ENCODE data around the gene FAM131B. TPM values are rescaled to one million over a fixed set of nuclear protein-coding genes. Genes with fewer than 3 reads are reported as not detected.

The FAM131B gene
- total RNA-seq, 1 experiment from 2014 or later, result 25.3 TPM

DNA sequence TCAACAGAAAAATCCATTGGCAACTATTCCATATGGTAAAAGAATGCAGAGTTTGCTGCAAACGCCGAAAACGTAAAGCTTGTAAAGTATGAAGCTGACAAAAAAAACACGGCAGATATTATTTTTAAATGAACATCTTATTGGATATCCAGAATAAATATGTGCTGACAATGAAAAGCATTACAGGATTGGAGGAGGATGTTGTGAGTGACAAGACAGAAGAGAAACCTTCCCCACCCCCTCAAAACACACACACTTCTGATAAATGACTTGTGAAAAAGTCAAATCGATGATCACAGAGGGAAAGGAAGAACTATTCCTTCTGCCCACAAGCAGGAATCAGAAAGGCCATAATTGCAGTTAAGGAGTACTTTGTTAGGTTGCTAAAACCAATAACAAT lies 14.6 kb downstream of the FAM131B start:
- no peak for ATAC-seq
- ChIA-PET CTCF (interaction anchor here (0.5 to 3.8 kb wide), 2 partner anchors 32 to 39 kb away, joined by 3 to 12 read pairs; no protein-coding TSS in a partner anchor), POLR2A (no interaction called here)
- H3K9me3 Mint-ChIP-seq, result peaks cover 5% of the 10 kb centered on the region; the same call in 1 of the 2 replicates
- no peaks in the 10 kb centered on the region for H3K36me3 Mint-ChIP-seq
- no peak overlapping the region for H3K27ac Mint-ChIP-seq
- peaks cover 21% of the 10 kb centered on the region for H3K27me3 Mint-ChIP-seq (ENCODE audit: low read depth)
- peaks cover 36% of the 10 kb centered on the region for H3K4me1 Mint-ChIP-seq
- no peak for DNase-seq (ENCODE audit: low spot score)
- TF ChIP-seq IRF1 (CRISPR knock-in tag; IDR thresholded peaks at IDR 0.05) (no peak), FOXJ3 (CRISPR knock-in tag; IDR thresholded peaks at IDR 0.05; ENCODE audit: borderline replicate concordance) (no peak), FOXP4 (CRISPR knock-in tag; IDR thresholded peaks at IDR 0.05) (no peak), ELF4 (CRISPR knock-in tag; IDR thresholded peaks at IDR 0.05; ENCODE audit: low read depth) (no peak), JUN (CRISPR knock-in tag; IDR thresholded peaks at IDR 0.05) (no peak), NFYB (CRISPR knock-in tag; conservative IDR thresholded peaks at IDR 0.05; ENCODE audit: low read depth) (no peak), NR1H2 (CRISPR knock-in tag; IDR thresholded peaks at IDR 0.05) (no peak), ZNF532 (CRISPR knock-in tag; IDR thresholded peaks at IDR 0.05; ENCODE audit: borderline replicate concordance) (no peak), IRF2 (CRISPR knock-in tag; IDR thresholded peaks at IDR 0.05; ENCODE audit: borderline replicate concordance, low read depth) (no peak)
- TF ChIP-seq, protein P1, sequence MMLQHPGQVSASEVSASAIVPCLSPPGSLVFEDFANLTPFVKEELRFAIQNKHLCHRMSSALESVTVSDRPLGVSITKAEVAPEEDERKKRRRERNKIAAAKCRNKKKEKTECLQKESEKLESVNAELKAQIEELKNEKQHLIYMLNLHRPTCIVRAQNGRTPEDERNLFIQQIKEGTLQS (CRISPR knock-in tag; conservative IDR thresholded peaks at IDR 0.05), result no peak
- no peak overlapping the region for H3K4me3 Mint-ChIP-seq

DNA sequence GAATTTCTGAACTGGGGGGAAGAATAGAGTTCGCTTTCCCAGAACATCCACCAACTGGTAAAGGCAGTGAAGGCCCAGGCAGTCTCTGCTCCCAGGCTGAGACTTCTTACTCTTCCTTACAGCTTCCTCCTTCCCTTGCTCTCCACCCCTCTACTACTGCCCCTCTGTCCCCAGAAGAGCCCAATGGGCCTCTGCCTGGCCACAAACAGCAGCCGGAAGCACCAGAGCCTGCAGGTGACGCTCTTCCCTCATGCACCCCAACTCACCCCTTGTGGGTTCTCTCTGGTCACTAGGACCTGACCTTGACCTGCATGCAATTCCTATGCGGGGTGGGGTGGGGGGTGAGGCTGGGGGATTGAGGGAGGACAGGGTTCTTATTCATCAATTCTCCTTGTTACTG lies 16.5 kb downstream of the FAM131B start:
- Mint-ChIP-seq H3K9me3 (peaks cover 5% of the 10 kb centered on the region; the same call in 1 of the 2 replicates), H3K4me1 (peaks cover 21% of the 10 kb centered on the region), H3K4me3 (peak overlapping the region; percentile 79), H3K27ac (no peak overlapping the region), H3K27me3 (ENCODE audit: low read depth) (peaks cover 21% of the 10 kb centered on the region), H3K36me3 (no peaks in the 10 kb centered on the region)
- POLR2A ChIA-PET, result interaction anchor here (0.9 to 1.1 kb wide), 2 partner anchors 10 to 17 kb away, joined by 3 read pairs; no protein-coding TSS in a partner anchor
- peak; percentile 26 for DNase-seq (ENCODE audit: low spot score)
- ATAC-seq, result peak; percentile 48
- CTCF ChIA-PET, result interaction anchor here (0.6 to 2.7 kb wide), 26 partner anchors 9 to 430 kb away, joined by 3 to 30 read pairs (median 5); partner anchors contain the start of genes CLCN1 and FAM131B
- TF ChIP-seq ZSCAN18 (CRISPR knock-in tag; IDR thresholded peaks at IDR 0.05) (no peak), MYBL2 (CRISPR knock-in tag; IDR thresholded peaks at IDR 0.05) (no peak), NR2C2 (CRISPR knock-in tag; IDR thresholded peaks at IDR 0.05) (no peak), KAT7 (CRISPR knock-in tag; IDR thresholded peaks at IDR 0.05; ENCODE audit: borderline replicate concordance) (no peak), SMAD4 (CRISPR knock-in tag; IDR thresholded peaks at IDR 0.05) (no peak), JUN (CRISPR knock-in tag; IDR thresholded peaks at IDR 0.05) (no peak), PRDM15 (CRISPR knock-in tag; IDR thresholded peaks at IDR 0.05) (no peak), ZNF425 (CRISPR knock-in tag; conservative IDR thresholded peaks at IDR 0.05) (no peak), TEAD4 (CRISPR knock-in tag; IDR thresholded peaks at IDR 0.05) (no peak), TCF7 (CRISPR knock-in tag; IDR thresholded peaks at IDR 0.05; ENCODE audit: low read depth) (no peak)
